NCI-H146 (cell line): ENCODE results near the gene RHOC.
A peak's percentile ranks its signal among the peaks of the same experiment; 100 is the strongest.
"Not testable (repeated sequence)": the region's sequence is repeated elsewhere in the genome, so short reads cannot be mapped to it uniquely, and the experiment has no call there.

Experiments used
- DNase-seq: peaks from one replicate; lab custom pipeline; 2025; lab: John Stamatoyannopoulos, UW

The RHOC gene

GRCh38 chr1:112706505-112707220 lies at the start of gene RHOC:
Gene RHOC, minus strand, starts transcription at chr1:112707127. Its CDS starts 3,328 bp downstream, at chr1:112703799.
- DNase-seq, result peak; percentile 80

- DNase-seq, result no peak
Measured at GRCh38 chr1:112754116-112754628, 47.2 kb upstream of the RHOC start.

DNA sequence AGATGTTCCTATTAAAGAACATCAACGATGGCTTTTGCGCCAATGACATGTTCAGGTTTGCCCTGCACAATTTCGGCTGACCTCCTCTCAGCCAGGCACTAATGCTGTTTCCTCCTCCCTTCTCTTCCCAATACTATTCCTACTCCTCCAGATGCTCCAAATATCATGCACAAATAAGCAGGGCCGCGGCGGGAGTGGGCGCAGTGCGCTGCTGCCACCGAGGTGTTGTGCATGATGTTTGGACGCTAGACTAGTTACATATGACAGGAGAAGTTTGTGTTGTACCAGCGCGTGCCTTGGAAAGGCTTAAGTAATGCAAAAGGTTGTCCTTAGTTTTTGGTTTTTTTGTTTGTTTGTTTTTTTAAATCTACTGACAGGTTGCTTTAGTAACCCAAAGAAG lies 41.5 kb upstream of the RHOC start:
- DNase-seq, result no peak

GRCh38 chr1:112744009-112744578 lies 37.2 kb upstream of the RHOC start:
- DNase-seq, result no peak

GRCh38 chr1:112743174-112744008 lies 36.5 kb upstream of the RHOC start:
- no peak for DNase-seq

- no peak for DNase-seq
Measured at GRCh38 chr1:112737573-112737972, 30.6 kb upstream of the RHOC start.

- DNase-seq, result no peak
Measured at GRCh38 chr1:112735752-112736151, 28.8 kb upstream of the RHOC start.

GRCh38 chr1:112731451-112731850 lies 24.5 kb upstream of the RHOC start:
- no peak for DNase-seq

GRCh38 chr1:112729909-112730308 lies 23.0 kb upstream of the RHOC start:
- DNase-seq, result no peak

- DNase-seq, result not testable (repeated sequence)
Measured at GRCh38 chr1:112729011-112729410, 22.1 kb upstream of the RHOC start.

DNA sequence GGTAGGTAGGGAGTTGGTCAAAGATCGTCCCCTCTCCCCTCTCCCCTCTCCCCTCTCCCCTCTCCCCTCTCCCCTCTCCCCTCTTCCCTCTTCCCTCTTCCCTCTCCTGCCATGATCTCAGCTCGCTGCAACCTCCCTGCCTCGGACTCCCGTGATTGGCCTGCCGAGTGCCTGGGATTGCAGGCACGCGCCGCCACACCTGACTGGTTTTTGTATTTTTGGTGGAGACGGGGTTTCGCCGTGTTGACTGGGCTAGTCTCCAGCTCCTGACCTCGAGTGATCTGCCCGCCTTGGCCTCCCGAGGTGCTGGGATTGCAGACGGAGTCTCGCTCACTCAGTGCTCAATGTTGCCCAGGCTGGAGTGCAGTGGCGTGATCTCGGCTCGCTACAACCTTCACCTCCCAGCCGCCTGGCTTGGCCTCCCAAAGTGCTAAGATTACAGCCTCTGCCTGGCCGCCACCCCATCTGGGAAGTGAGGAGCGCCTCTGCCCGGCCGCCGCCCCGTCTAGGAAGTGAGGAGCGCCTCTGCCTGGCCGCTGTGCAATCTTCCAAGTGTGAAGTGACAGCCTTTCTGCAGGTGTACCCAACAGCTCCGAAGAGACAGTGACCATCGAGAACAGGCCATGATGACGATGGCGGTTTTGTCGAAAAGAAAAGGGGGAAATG lies 21.5 kb upstream of the RHOC start:
- DNase-seq, result not testable (repeated sequence)

DNA sequence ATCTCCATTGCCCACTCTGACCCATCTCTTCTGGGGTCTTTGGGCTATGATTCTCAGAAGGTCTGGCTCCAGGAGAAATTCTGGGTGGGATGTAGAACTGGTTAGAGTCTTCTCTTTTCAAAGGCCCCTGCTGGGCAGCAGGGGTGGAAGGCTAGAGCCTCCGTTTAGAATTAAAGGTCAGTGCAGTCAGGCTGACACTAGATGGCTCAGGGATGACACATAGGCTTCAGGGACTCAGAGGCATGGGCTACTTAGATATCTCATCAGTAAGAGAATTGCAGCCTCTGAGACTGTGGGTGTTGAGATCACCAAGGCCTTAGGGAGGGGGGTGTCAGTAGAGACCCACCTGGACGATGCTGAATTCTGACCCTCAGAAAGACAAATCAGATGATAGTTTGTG lies 20.8 kb upstream of the RHOC start:
- no peak for DNase-seq

GRCh38 chr1:112724240-112724639 lies 17.3 kb upstream of the RHOC start:
- not testable (repeated sequence) for DNase-seq

- DNase-seq, result no peak
Measured at GRCh38 chr1:112723511-112723839, 16.5 kb upstream of the RHOC start.

GRCh38 chr1:112722601-112723510 lies 15.9 kb upstream of the RHOC start:
- DNase-seq, result peak; percentile 63

- no peak for DNase-seq
Measured at GRCh38 chr1:112721966-112722524, 15.1 kb upstream of the RHOC start.

GRCh38 chr1:112721294-112721693 lies 14.4 kb upstream of the RHOC start:
- DNase-seq, result not testable (repeated sequence)

DNA sequence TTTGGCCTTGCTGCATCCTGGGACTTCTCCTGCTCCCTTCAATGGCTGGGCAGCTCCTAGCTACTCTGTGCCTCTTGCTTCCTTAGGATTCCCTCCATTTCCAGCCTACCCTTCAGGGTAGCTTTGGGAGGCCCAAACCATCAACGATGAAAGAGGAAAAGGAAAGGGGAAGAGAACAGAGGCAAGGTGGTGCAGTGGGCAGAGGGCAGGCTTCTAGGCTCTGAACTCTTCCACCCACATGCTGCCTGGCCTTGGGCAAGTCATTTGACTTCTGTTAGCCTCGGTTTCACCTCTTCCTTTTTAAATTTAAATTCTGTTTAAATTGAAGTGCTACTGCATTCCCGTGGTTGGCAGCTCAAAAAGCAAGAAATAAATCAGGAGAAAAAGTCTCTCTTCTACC lies 13.9 kb upstream of the RHOC start:
- no peak for DNase-seq

DNA sequence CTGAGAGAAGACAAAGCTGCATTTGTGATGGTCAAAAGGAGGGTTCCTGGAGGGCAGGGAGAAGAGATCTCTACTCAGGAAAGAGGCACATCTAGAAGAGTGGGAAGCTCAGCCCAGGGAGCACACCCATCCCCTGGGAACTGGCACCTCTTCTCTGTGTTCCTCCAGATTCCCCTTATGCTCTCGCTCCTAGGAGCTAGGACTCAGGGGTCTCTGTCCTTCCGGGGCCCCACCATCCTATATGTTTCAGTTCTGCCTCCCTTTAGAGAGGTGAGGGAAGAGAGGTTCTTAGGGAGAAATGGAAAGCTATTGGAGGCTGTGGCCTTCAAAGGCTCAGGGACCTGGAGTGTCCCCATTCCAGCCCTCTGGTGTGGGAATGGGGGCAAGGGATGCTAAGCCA lies 12.8 kb upstream of the RHOC start:
- no peak for DNase-seq

GRCh38 chr1:112718691-112719418 lies 11.9 kb upstream of the RHOC start:
- DNase-seq, result peak; percentile 68
